HG02852 (cell line): Measurements from ENCODE around the gene AFG3L2.

ENCODE experiments used
- ATAC-seq: cut with Tn5 transposase; IDR thresholded peaks from one replicate; pipeline ENCODE4 v1.9.1; 2021; ENCODE audit warnings: mild to moderate bottlenecking, moderate library complexity; ENCODE audit not compliant: unreplicated experiment

Gene AFG3L2

DNA sequence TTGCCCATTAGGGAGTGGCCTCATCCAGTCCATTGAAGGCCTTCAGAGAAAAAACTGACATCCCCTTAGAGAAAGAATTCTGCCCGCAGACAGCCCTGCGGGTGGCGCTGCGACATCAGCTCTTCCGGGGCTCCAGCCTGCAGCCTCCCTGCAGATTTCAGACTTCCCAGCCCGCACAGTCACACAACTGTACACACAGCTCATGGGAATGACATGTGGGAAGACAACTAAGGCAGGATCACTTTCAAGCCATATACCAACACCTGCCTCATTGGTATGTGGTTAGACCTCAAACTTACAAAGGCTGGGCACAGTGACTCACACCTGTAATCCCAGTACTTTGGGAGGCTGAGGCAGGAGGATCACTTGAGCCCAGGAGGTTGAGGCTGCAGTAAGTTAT is 93.8 kb downstream of the AFG3L2 start:
- ATAC-seq: no peak

DNA sequence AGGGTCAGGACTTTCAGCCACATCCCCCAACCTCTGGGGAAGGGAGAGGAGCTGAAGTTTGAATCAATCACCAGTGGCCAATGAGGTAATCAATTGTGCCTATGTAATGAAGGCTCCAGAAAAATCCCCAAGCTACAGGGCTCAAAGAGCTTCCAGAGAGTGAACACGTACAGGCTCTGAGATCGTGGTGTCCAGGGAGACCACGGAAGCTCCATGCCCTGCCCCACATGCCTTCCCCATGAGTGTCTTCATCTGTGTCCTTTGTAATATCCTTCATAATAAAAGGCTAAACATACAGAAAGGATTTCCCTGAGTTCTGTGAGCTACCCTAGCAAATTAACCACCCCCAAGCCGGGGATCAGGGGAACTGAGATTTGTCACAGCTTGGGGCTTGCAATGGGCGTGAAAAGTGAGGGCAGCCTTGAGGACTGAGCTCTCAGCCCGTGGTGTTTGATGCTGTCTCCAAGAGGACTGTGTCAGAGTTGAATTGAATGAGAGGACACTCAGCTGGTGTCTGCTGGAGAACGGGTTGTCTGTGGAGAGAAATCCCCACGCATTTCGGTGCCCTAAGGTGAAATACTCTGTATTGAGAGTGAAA is 94.5 kb downstream of the AFG3L2 start:
- ATAC-seq: no peak

DNA sequence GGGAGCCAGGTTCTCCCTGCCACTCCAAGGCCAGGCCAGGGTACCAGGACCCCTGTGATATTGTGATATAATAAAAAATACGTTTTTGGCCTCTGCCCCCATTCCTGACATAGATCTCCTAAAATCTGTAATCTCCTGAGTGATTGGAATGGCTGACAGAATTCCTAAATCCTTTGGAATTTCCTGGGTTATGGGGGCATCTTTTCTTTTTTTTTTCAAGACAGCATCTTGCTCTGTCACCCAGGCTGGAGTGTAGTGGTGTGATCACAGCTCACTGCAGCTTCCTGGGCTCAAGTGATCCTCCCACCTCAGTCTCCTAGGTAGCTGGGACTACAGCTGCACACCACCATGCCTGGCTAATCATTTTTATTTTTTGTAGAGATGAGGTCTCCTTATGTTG is 95.2 kb downstream of the AFG3L2 start:
- no peak for ATAC-seq

DNA sequence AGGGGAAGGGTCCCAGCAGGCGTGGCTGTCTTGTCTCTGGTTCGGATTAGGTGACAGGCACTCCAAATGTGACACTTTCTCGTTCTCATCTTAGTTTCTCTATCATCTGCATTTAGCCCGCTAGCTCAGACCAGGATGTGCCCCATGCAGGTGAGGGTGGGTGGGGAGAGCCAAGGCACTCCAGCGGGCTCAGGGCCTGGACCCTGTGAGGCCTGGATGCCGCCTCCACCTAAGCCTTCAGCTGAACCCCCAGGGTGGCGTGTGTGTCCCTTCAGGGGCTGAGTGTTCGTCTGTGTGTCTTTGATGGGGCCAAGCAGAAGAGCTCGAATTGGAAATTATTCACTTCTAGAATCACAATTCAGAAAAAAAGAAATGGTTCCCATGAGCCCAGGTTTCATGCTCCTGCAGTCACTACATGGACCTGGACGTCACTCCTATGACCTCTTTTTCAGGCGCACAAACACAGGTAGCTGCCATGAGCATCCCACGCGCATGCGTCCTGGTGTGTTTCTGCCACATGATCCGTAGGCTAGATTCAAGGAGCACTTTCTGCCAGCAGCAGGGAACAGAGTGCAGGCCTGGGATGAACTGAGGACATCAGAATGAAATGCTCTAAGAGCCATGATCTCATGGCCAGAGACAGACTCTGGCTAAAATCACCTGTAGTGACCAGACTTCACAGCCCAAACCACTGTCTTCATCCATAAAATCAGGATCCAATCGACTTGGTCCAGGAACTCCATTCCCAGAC is 97.1 kb downstream of the AFG3L2 start:
- ATAC-seq: no peak
